HepG2 (cell line): ENCODE data around the gene GMPPA. TPM values are rescaled to one million over a fixed set of nuclear protein-coding genes. Genes with fewer than 3 reads are reported as not detected.

ENCODE experiments used
- ATAC-seq: fragments of 200-7000 bp; cut with Tn5 transposase; 3 replicates; pipeline ENCODE4 v1.9.1; 2020; ENCODE audit warnings: mild to moderate bottlenecking, moderate library complexity
- BruUV-seq: library from RNA; stranded (reverse); fragments of 400-500 nt; replicated peaks from 2 replicates; lab custom pipeline; 2021; lab: Mats Ljungman, UMichigan
- CTCF ChIA-PET: fragments of 300-600 bp; formaldehyde crosslinking; extraction: SDS; loops from one replicate; lab custom pipeline; 2021; ENCODE audit warnings: low total read pairs, inconsistent platforms, low intra/inter-chr PET ratio; lab: Yijun Ruan, JAX
- POLR2A ChIA-PET: fragments of 350-600 bp; sonication (Branson Sonifier 250); formaldehyde crosslinking; loops from one replicate; lab custom pipeline; 2020; ENCODE audit warnings: antibody characterized with exemption, inconsistent platforms; lab: Yijun Ruan, JAX
- DNase-seq: peaks from one replicate; pipeline ENCODE4 v3.0.0-alpha.2; 2015; ENCODE audit warnings: low spot score
- FAIRE-seq: peaks from 3 replicates; lab custom pipeline; 2011; peaks lifted over from hg19 to GRCh38; lab: Jason Lieb, UNC
- H2AFZ ChIP-seq: one replicate; pipeline ENCODE4 v1.6.1; 2011; ENCODE audit warnings: low read length, inconsistent platforms
- H3K27ac ChIP-seq: fragments of 300-600 bp; 3 replicates; pipeline ENCODE4 v1.8.0; 2011; ENCODE audit warnings: mixed run types, mild to moderate bottlenecking, mixed read lengths, low read length, inconsistent platforms; ENCODE audit not compliant: insufficient read depth; ENCODE audit errors: extremely low read length
- H3K27me3 ChIP-seq, 2 experiments: fragments of 200-600 bp in 1 of 2; 2 replicates in 1 of 2; 3 replicates in 1 of 2; pipeline versions ENCODE4 v1.6.0 to v1.8.0; 2011; ENCODE audit warnings: low read length in 2 of 2, mild to moderate bottlenecking in 2 of 2, moderate library complexity in 2 of 2, inconsistent platforms in 1 of 2; ENCODE audit not compliant: insufficient read depth in 2 of 2, control insufficient read depth in 1 of 2
- H3K36me3 ChIP-seq, 2 experiments: fragments of 200-600 bp in 1 of 2; replicated peaks in 1 of 2; 2 replicates in 1 of 2; 3 replicates in 1 of 2; pipeline versions ENCODE4 v1.5.1 to v1.8.0; 2011; ENCODE audit warnings: low read length in 2 of 2, inconsistent platforms in 1 of 2; ENCODE audit not compliant: insufficient read depth in 2 of 2, control insufficient read depth in 1 of 2
- H3K4me1 ChIP-seq: 2 replicates; pipeline ENCODE4 v1.5.1; 2012; ENCODE audit warnings: low read length, inconsistent platforms; ENCODE audit not compliant: insufficient read depth
- H3K4me2 ChIP-seq: 2 replicates; pipeline ENCODE4 v1.6.0; 2011; ENCODE audit warnings: low read depth, low read length, inconsistent platforms
- H3K4me3 ChIP-seq, 3 experiments: fragments of 200-600 bp in 1 of 3; sonication (generic), shearing (Covaris generic) in 1 of 3; replicated peaks in 1 of 3; 2 replicates each; pipeline ENCODE4 v1.5.1; 2011 to 2016; ENCODE audit warnings: low read length in 3 of 3, inconsistent platforms in 2 of 3, low read depth in 2 of 3, mild to moderate bottlenecking in 2 of 3, control low read depth in 1 of 3, mixed read lengths in 1 of 3; ENCODE audit not compliant: insufficient read depth in 1 of 3
- H3K79me2 ChIP-seq: one replicate; pipeline ENCODE4 v1.6.1; 2011; ENCODE audit warnings: low read length, inconsistent platforms; ENCODE audit not compliant: insufficient read depth
- H3K9ac ChIP-seq: 2 replicates; pipeline ENCODE4 v1.6.0; 2011; ENCODE audit warnings: mild to moderate bottlenecking, low read depth, low read length, inconsistent platforms; ENCODE audit not compliant: insufficient read depth
- H3K9me3 ChIP-seq: 2 replicates; pipeline ENCODE4 v1.5.1; 2012; ENCODE audit warnings: mild to moderate bottlenecking, low read length
- H4K20me1 ChIP-seq: 2 replicates; pipeline ENCODE4 v1.6.0; 2011; ENCODE audit warnings: inconsistent platforms, mild to moderate bottlenecking, low read length, moderate library complexity; ENCODE audit not compliant: insufficient read depth
- AGO1 ChIP-seq: fragments of 200-400 bp; formaldehyde crosslinking; IDR thresholded peaks from 2 replicates; pipeline ENCODE4 v1.6.1; 2017; ENCODE audit warnings: mild to moderate bottlenecking, low read depth, low read length, moderate library complexity; ENCODE audit not compliant: poor library complexity, severe bottlenecking
- CBFB ChIP-seq: sonication (generic); formaldehyde crosslinking; IDR thresholded peaks from 2 replicates; pipeline ENCODE4 v1.4.0; 2020; ENCODE audit warnings: missing genetic modification reagents
- DNMT3B ChIP-seq: conservative IDR thresholded peaks from 2 replicates; pipeline ENCODE4 v1.6.1; 2016; ENCODE audit warnings: missing biosample characterization, control low read depth
- ERF ChIP-seq: IDR thresholded peaks from 2 replicates; pipeline ENCODE4 v1.6.1; 2018; ENCODE audit warnings: missing biosample characterization, missing genetic modification reagents
- HDAC2 ChIP-seq: sonication (generic); formaldehyde crosslinking; IDR thresholded peaks from 2 replicates; pipeline ENCODE4 v1.4.0; 2020; ENCODE audit warnings: missing genetic modification reagents
- POLR2AphosphoS2 ChIP-seq: IDR thresholded peaks from 2 replicates; pipeline ENCODE4 v1.6.1; 2011; ENCODE audit warnings: low read depth, low read length, improper control_type of control experiment
- SMC3 ChIP-seq: IDR thresholded peaks from 2 replicates; pipeline ENCODE4 v1.6.1; 2011; ENCODE audit warnings: low read length, improper control_type of control experiment
- ZBTB2 ChIP-seq: sonication (generic); formaldehyde crosslinking; IDR thresholded peaks from 2 replicates; pipeline ENCODE4 v1.8.0; 2022; ENCODE audit warnings: low read depth, missing genetic modification reagents
- ZC3H4 ChIP-seq: sonication (generic); formaldehyde crosslinking; IDR thresholded peaks from 2 replicates; pipeline ENCODE4 v1.4.0; 2020; ENCODE audit warnings: missing genetic modification reagents, borderline replicate concordance
- ZNF720 ChIP-seq: sonication (generic); formaldehyde crosslinking; IDR thresholded peaks from 2 replicates; pipeline ENCODE4 v1.4.0; 2020; ENCODE audit warnings: missing genetic modification reagents
- ZNF784 ChIP-seq: sonication (generic); formaldehyde crosslinking; IDR thresholded peaks from 2 replicates; pipeline ENCODE4 v1.5.1; 2020; ENCODE audit warnings: missing genetic modification reagents, mild to moderate bottlenecking, borderline replicate concordance
- ZSCAN12 ChIP-seq: sonication (generic); formaldehyde crosslinking; IDR thresholded peaks from 2 replicates; pipeline ENCODE4 v1.9.0; 2021; ENCODE audit warnings: mild to moderate bottlenecking, missing genetic modification reagents
- ZSCAN20 ChIP-seq: sonication (generic); formaldehyde crosslinking; IDR thresholded peaks from 2 replicates; pipeline ENCODE4 v1.4.0; 2020; ENCODE audit warnings: missing genetic modification reagents, mild to moderate bottlenecking, borderline replicate concordance
- WGBS: methylation state at CpG from one replicate; pipeline ENCODE4 v1.1.6; 2017; ENCODE audit warnings: low lambda C conversion rate; 5-methylcytosine and 5-hydroxymethylcytosine counted together
- in situ Hi-C: cut with HindIII; loops from 2 replicates; pipeline ENCODE4 v1.10.0; 2017; ENCODE audit warnings: low pct_unique_long_range_greater_than_20kb; ENCODE audit not compliant: extremely low pct_ligation_motif_present
- intact Hi-C: fragments of 100-400 bp; cut with micrococcal nuclease; formaldehyde crosslinking; loops from one replicate; pipeline ENCODE4 v1.10.0; 2022; ENCODE audit not compliant: unreplicated experiment
- polyA plus RNA-seq, 8 experiments: library from polyadenylated mRNA; depleted of rRNA in 3 of 8; stranded (reverse) in 7 of 8; unstranded in 1 of 8; fragments of >200 nt; fragmentation: Illumina TruSeq in 4 of 8; extraction: Trizol in 4 of 8; gene quantifications; 2 replicates each; pipeline versions ENCODE4 v1.2.1 to v1.2.3, GENCODE V29; 2011 to 2016; ENCODE audit warnings: low read depth in 4 of 8, missing spikeins in 1 of 8, mixed read lengths in 1 of 8; ENCODE audit not compliant: insufficient read depth in 1 of 8
- total RNA-seq, 5 experiments: library from RNA; depleted of rRNA; stranded (reverse); fragments of >200 nt; fragmentation: Illumina TruSeq; extraction: Trizol; gene quantifications; 2 replicates each; pipeline ENCODE4 v1.2.3, GENCODE V29; 2016; ENCODE audit warnings: low read depth in 1 of 5

GMPPA gene
- total and polyA plus RNA-seq, 2 of the 13 experiments (the other 11 are each of a cell fraction or from before 2014, with no cell fraction given) = 81.1 to 106 TPM

DNA sequence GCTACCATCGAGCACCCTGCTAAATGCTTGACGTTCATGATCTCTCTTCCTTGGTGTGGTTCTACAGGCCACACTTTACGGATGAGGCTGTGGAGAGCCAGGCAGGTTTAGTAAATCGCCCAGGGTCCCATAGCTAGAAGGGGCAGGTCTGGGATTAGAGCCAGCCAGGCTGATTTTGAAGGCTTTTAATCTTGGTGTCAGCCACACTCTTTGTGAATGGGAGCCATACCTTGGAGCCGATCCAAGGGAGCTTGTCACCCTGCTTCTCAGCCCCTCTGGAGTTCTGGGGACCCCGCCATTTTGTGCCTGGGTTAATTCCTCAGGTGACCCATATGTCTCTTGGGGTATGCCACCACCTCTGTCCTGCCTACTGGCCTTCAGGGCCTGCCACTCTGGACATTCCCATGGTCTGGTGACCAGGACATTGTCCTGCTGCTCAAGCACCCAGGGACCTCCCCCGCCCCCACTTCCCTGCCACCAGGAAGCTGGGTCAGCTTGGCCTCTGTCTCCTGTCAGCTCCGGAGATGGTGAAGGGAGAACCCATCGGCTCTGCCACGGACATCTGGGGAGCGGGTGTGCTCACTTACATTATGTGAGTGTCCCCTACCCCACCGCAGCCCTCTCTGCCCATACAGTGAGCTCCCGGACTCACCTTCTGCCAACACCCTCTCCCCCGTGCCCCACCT lies 7.3 kb upstream of the GMPPA start:
- FAIRE-seq (no peak), DNase-seq (no peak), ATAC-seq (no peak)
- intact Hi-C loops = no loop called here
- TF ChIP-seq POLR2AphosphoS2 (no peak), DNMT3B (CRISPR knock-in tag) (no peak), HDAC2 (CRISPR knock-in tag) (no peak), ZSCAN20 (CRISPR knock-in tag) (no peak), ZNF720 (CRISPR knock-in tag) (no peak), AGO1 (no peak), CBFB (CRISPR knock-in tag) (no peak), ERF (CRISPR knock-in tag) (no peak)
- in situ Hi-C loops = loop anchor here (5.0 kb wide), 1 partner anchor 41 kb away; no protein-coding TSS in a partner anchor
- WGBS = 4% methylated on average over 13 of the region's 14 CpGs
- H3K27me3 ChIP-seq = peaks cover 37 to 99% of the 10 kb centered on the region in 2 experiments; a peak in 4 of 5 replicates
- H3K4me1 ChIP-seq = peaks cover 14% of the 10 kb centered on the region
- H3K4me3 ChIP-seq = no peak overlapping the region
- H4K20me1 ChIP-seq = no peaks in the 10 kb centered on the region
- H2AFZ ChIP-seq = no peak overlapping the region
- no peak overlapping the region for H3K4me2 ChIP-seq
- H3K79me2 ChIP-seq = no peaks in the 10 kb centered on the region
- no peak overlapping the region for H3K27ac ChIP-seq
- POLR2A ChIA-PET = no interaction called here
- no peaks in the 10 kb centered on the region for H3K36me3 ChIP-seq
- CTCF ChIA-PET = interaction anchor here (1.8 kb wide), 1 partner anchor 38 kb away, joined by 4 read pairs; no protein-coding TSS in a partner anchor
- no peak overlapping the region for H3K9ac ChIP-seq
- no TSS peak for BruUV-seq
- no peaks in the 10 kb centered on the region for H3K9me3 ChIP-seq

- POLR2A ChIA-PET = no interaction called here
- 2% methylated on average over 4 of the region's 20 CpGs for WGBS
- peaks cover 35 to 99% of the 10 kb centered on the region in 2 experiments; a peak in 4 of 5 replicates for H3K27me3 ChIP-seq
- H3K36me3 ChIP-seq = no peaks in the 10 kb centered on the region
- ATAC-seq (peak; percentile 69), DNase-seq (peak; percentile 18), FAIRE-seq (no peak)
- no peak overlapping the region for H3K9ac ChIP-seq
- no TSS peak for BruUV-seq
- CTCF ChIA-PET = interaction anchor here (1.5 to 4.5 kb wide), 3 partner anchors 17 to 38 kb away, joined by 4 to 26 read pairs (median 6); no protein-coding TSS in a partner anchor
- H3K4me2 ChIP-seq = no peak overlapping the region
- no peak overlapping the region for H3K27ac ChIP-seq
- no peaks in the 10 kb centered on the region for H3K79me2 ChIP-seq
- intact Hi-C loops (no loop called here), in situ Hi-C loops (loop anchor here (5.0 kb wide), 1 partner anchor 40 kb away; no protein-coding TSS in a partner anchor)
- H4K20me1 ChIP-seq = no peaks in the 10 kb centered on the region
- H3K4me1 ChIP-seq = peaks cover 25% of the 10 kb centered on the region
- H3K4me3 ChIP-seq = no peak overlapping the region
- H2AFZ ChIP-seq = no peak overlapping the region
- H3K9me3 ChIP-seq = no peaks in the 10 kb centered on the region
- no peak for TF ChIP-seq ZBTB2
- TF ChIP-seq ZNF784 (CRISPR knock-in tag) = no peak
- TF ChIP-seq ZC3H4 (CRISPR knock-in tag) = no peak
- no peak for TF ChIP-seq SMC3
- no peak for TF ChIP-seq ZSCAN12 (CRISPR knock-in tag)
Observed at GRCh38 chr2:219492575-219492974, 6.1 kb upstream of the GMPPA start.
